ENCODE results near the gene SYT6. TPM values are rescaled to one million over a fixed set of nuclear protein-coding genes. Genes with fewer than 3 reads are reported as not detected.
A peak's percentile ranks its signal among the peaks of the same experiment; 100 is the strongest.

Gene SYT6
- total RNA-seq, 1 experiment from 2014 or later: 77.2 TPM

DNA sequence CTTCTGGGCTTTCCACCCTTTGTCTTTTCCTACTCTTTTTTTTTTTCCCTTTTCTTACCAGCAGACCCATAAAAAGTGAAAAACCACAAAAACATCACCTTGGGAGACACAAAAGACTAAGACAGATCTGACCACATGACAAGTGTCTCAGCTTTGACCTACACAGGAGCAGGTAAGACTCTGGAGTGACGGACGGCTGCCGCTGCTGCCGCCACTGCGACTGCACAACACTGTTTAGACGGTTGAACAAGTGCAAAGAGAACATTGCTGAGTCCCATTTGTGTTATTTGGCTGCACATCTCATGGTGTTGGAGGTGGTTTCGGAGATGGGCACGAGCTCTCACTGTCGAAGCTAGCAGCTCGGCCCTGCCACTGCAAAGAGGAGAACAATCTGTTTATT lies 62.0 kb downstream of the SYT6 start:
- no CpG with 5 or more reads among the region's 10 CpGs for WGBS (ENCODE audit: extremely low coverage, insufficient read length, low lambda C conversion rate)
- Histone ChIP-seq H3K27me3 (ENCODE audit: insufficient read depth, low read length) (no peaks in the 10 kb centered on the region), H3K4me2 (ENCODE audit: insufficient read depth, insufficient read length, low read length) (no peak overlapping the region), H2AFZ (ENCODE audit: low read length) (no peak overlapping the region), H3K56ac (ENCODE audit: insufficient read length, low read depth, low read length) (no peak overlapping the region), H3K4me1 (ENCODE audit: insufficient read depth, low read length) (peaks cover 10% of the 10 kb centered on the region), H3K4ac (ENCODE audit: low read depth, low read length) (no peak overlapping the region), H3K9ac (ENCODE audit: extremely low read depth, insufficient read length, low read length) (no peak overlapping the region), H3T11ph (ENCODE audit: low read length) (no peak overlapping the region), H3K9me3 (ENCODE audit: control insufficient read depth, low read depth, low read length) (no peaks in the 10 kb centered on the region), H2BK12ac (ENCODE audit: insufficient read length, low read depth, low read length) (no peak overlapping the region), H2AK5ac (ENCODE audit: insufficient read length, low read length) (no peak overlapping the region), H3K79me2 (ENCODE audit: insufficient read depth, low read length) (no peaks in the 10 kb centered on the region), H4K20me1 (ENCODE audit: control insufficient read depth, insufficient read depth, insufficient read length) (no peaks in the 10 kb centered on the region), H4K91ac (ENCODE audit: insufficient read length, low read depth, low read length) (no peak overlapping the region), H3K18ac (ENCODE audit: insufficient read length, low read depth, low read length) (no peak overlapping the region), H2BK5ac (ENCODE audit: insufficient read length, low read length) (no peak overlapping the region), H4K5ac (ENCODE audit: insufficient read length, low read depth, low read length) (no peak overlapping the region), H2BK20ac (ENCODE audit: low read depth, low read length, poor library complexity, severe bottlenecking) (no peak overlapping the region), H2BK15ac (ENCODE audit: low read depth, low read length) (no peak overlapping the region), H4K8ac (replicated peaks; ENCODE audit: insufficient read length, low read depth, low read length) (no peak overlapping the region), H2BK120ac (ENCODE audit: low read depth, low read length, poor library complexity, severe bottlenecking) (no peak overlapping the region), H3K79me1 (ENCODE audit: insufficient read depth, low read depth, low read length, poor library complexity, severe bottlenecking) (no peaks in the 10 kb centered on the region), H3K27ac (ENCODE audit: insufficient read length, low read depth, low read length) (no peak overlapping the region), H3K23ac (ENCODE audit: insufficient read length, low read depth, low read length) (no peak overlapping the region), H3K14ac (ENCODE audit: insufficient read depth, low read length) (no peak overlapping the region), H3K23me2 (ENCODE audit: insufficient read length, low read depth, low read length, poor library complexity, severe bottlenecking) (no peaks in the 10 kb centered on the region)
- no peak for DNase-seq
- Mint-ChIP-seq H3K27ac (peak overlapping the region in 2 of 3 experiments; percentile 34 to 66; a peak in 3 of 7 replicates), H3K9me3 (peaks cover 3 to 4% of the 10 kb centered on the region in 2 experiments; a peak in 4 of 5 replicates), H3K4me3 (no peak overlapping the region), H3K36me3 (ENCODE audit: insufficient read depth in 1 of 3, low read depth in 3 of 3) (peaks cover 49 to 93% (median 89%) of the 10 kb centered on the region in 3 experiments), H3K4me1 (peaks cover 64 to 67% of the 10 kb centered on the region in 2 experiments), H3K27me3 (ENCODE audit: low read depth) (no peaks in the 10 kb centered on the region; the same call in 1 of the 2 replicates)
- TF ChIP-seq CTCF (conservative IDR thresholded peaks at IDR 0.05): no peak
